HL-60 (cell line): ENCODE results near the gene ARSJ.

ENCODE experiments used
- DNase-seq, 2 experiments: peaks; one replicate each; pipeline ENCODE4 v3.0.0-alpha.2; 2010 to 2020; ENCODE audit warnings: low read depth in 1 of 2, low spot score in 1 of 2
- H3K27ac ChIP-seq: fragments of 250-450 bp; sonication (Bioruptor Pico); replicated peaks from 2 replicates; pipeline ENCODE4 v1.5.1; 2020; ENCODE audit warnings: mild to moderate bottlenecking, moderate library complexity
- H3K27me3 ChIP-seq: fragments of 250-450 bp; sonication (Bioruptor Pico); 2 replicates; pipeline ENCODE4 v1.5.1; 2021; ENCODE audit warnings: mild to moderate bottlenecking, moderate library complexity; ENCODE audit not compliant: insufficient read depth, poor library complexity, severe bottlenecking
- H3K4me3 ChIP-seq: replicated peaks from 2 replicates; pipeline ENCODE4 v1.5.1; 2011; ENCODE audit warnings: mild to moderate bottlenecking, control low read depth, low read length; ENCODE audit not compliant: insufficient read depth
- CTCF ChIP-seq: IDR thresholded peaks from one replicate; pipeline ENCODE4 v1.5.1; 2011; ENCODE audit warnings: low read length, control low read depth, inconsistent platforms; ENCODE audit not compliant: insufficient read depth
- GABPA ChIP-seq: IDR thresholded peaks from 2 replicates; pipeline ENCODE4 v1.6.1; 2012; ENCODE audit warnings: low read depth
- POLR2AphosphoS5 ChIP-seq: IDR thresholded peaks from 2 replicates; pipeline ENCODE4 v1.6.1; 2012; ENCODE audit warnings: low read depth
- REST ChIP-seq: IDR thresholded peaks from 2 replicates; pipeline ENCODE4 v1.6.1; 2012; ENCODE audit warnings: low read depth; ENCODE audit not compliant: insufficient replicate concordance
- SPI1 ChIP-seq: IDR thresholded peaks from 2 replicates; pipeline ENCODE4 v1.6.1; 2012; ENCODE audit warnings: low read depth, mild to moderate bottlenecking, borderline replicate concordance

The ARSJ gene

GRCh38 chr4:113919611-113920010 lies 59.8 kb downstream of the ARSJ start:
- Histone ChIP-seq H3K27me3 (no peaks in the 10 kb centered on the region), H3K27ac (no peak overlapping the region), H3K4me3 (no peak overlapping the region)
- no peak for DNase-seq
- TF ChIP-seq CTCF (no peak), POLR2AphosphoS5 (no peak), SPI1 (no peak), REST (no peak), GABPA (no peak)

GRCh38 chr4:113919145-113919544 lies 60.3 kb downstream of the ARSJ start:
- no peak overlapping the region for H3K27ac ChIP-seq
- no peaks in the 10 kb centered on the region for H3K27me3 ChIP-seq
- TF ChIP-seq SPI1: no peak
- no peak for TF ChIP-seq REST
- no peak overlapping the region for H3K4me3 ChIP-seq
- DNase-seq: no peak

GRCh38 chr4:113908829-113909228 lies 70.6 kb downstream of the ARSJ start:
- H3K27ac ChIP-seq: no peak overlapping the region
- no peak overlapping the region for H3K4me3 ChIP-seq
- TF ChIP-seq SPI1: no peak
- TF ChIP-seq REST: no peak
- no peak for TF ChIP-seq CTCF
- no peaks in the 10 kb centered on the region for H3K27me3 ChIP-seq
- no peak for DNase-seq

- DNase-seq: no peak
- H3K27me3 ChIP-seq: no peaks in the 10 kb centered on the region
- no peak overlapping the region for H3K27ac ChIP-seq
- no peak overlapping the region for H3K4me3 ChIP-seq
- TF ChIP-seq REST: no peak
- no peak for TF ChIP-seq GABPA
- TF ChIP-seq POLR2AphosphoS5: no peak
- no peak for TF ChIP-seq SPI1
- TF ChIP-seq CTCF: no peak
These were observed 71.9 kb downstream of the ARSJ start for GRCh38 chr4:113907559-113907958.
